A549 (cell line): Measurements from ENCODE around the gene LRRC74A. TPM values are rescaled to one million over a fixed set of nuclear protein-coding genes. Genes with fewer than 3 reads are reported as not detected.

Experiments
- ATAC-seq, 2 experiments: fragments of 200-7000 bp in 1 of 2; fragments of >200 bp in 1 of 2; cut with Nextera tagmentation in 1 of 2; cut with Tn5 transposase in 1 of 2; 3 replicates each; pipeline versions ENCODE4 v1.8.0 to v1.9.1; 2018 to 2020; ENCODE audit warnings: mild to moderate bottlenecking in 1 of 2, moderate library complexity in 1 of 2
- CTCF ChIA-PET: fragments of 300-600 bp; sonication (Branson Sonifier 250); formaldehyde crosslinking; extraction: SDS; loops from one replicate; lab custom pipeline; 2021; ENCODE audit warnings: antibody characterized with exemption, inconsistent platforms; lab: Yijun Ruan, JAX
- POLR2A ChIA-PET: fragments of 350-600 bp; formaldehyde crosslinking; extraction: SDS; loops from one replicate; lab custom pipeline; 2021; ENCODE audit warnings: antibody characterized with exemption, inconsistent platforms; lab: Yijun Ruan, JAX
- DNase-seq, 2 experiments: peaks; one replicate each; pipeline versions ENCODE4 v3.0.0 to v3.0.0-alpha.2; 2011 to 2016; ENCODE audit warnings: low read depth in 1 of 2, low spot score in 1 of 2
- FAIRE-seq: peaks from 2 replicates; lab custom pipeline; 2011; peaks lifted over from hg19 to GRCh38; lab: Jason Lieb, UNC
- H3K27ac ChIP-seq, 2 experiments: fragments of >200 bp; sonication (Bioruptor Twin); formaldehyde crosslinking; 3 replicates each; pipeline ENCODE4 v1.5.1; 2016 to 2017
- H3K4me1 ChIP-seq: fragments of >200 bp; sonication (Bioruptor Twin); formaldehyde crosslinking; 3 replicates; pipeline ENCODE4 v1.6.1; 2016
- H3K4me2 ChIP-seq: fragments of >200 bp; sonication (Bioruptor Twin); formaldehyde crosslinking; 3 replicates; pipeline ENCODE4 v1.6.1; 2016
- H3K4me3 ChIP-seq: fragments of >200 bp; sonication (Bioruptor Twin); formaldehyde crosslinking; 3 replicates; pipeline ENCODE4 v1.5.1; 2016
- H3K9me3 ChIP-seq: fragments of >200 bp; sonication (Bioruptor Twin); formaldehyde crosslinking; 3 replicates; pipeline ENCODE4 v1.6.1; 2016
- ATOH8 ChIP-seq: fragments of 250-450 bp; sonication (Bioruptor Pico); IDR thresholded peaks from 2 replicates; pipeline ENCODE4 v1.5.0; 2020; ENCODE audit warnings: low read depth, mild to moderate bottlenecking, moderate library complexity
- BHLHE40 ChIP-seq: IDR thresholded peaks from 2 replicates; pipeline ENCODE4 v1.6.1; 2012; ENCODE audit warnings: low read depth, low read length, inconsistent platforms
- CBX2 ChIP-seq: fragments of 200-600 bp; sonication (generic); IDR thresholded peaks from 2 replicates; pipeline ENCODE4 v1.6.1; 2016; ENCODE audit warnings: low read depth, mild to moderate bottlenecking, borderline replicate concordance
- CHD2 ChIP-seq: fragments of 150-350 bp; IDR thresholded peaks from 2 replicates; pipeline ENCODE4 v1.6.1; 2014; ENCODE audit warnings: low read length; ENCODE audit not compliant: partially characterized antibody
- E2F6 ChIP-seq: IDR thresholded peaks from 2 replicates; pipeline ENCODE4 v1.6.1; 2012; ENCODE audit warnings: low read depth, borderline replicate concordance
- FOSB ChIP-seq: fragments of 250-450 bp; sonication (Bioruptor Pico); IDR thresholded peaks from 2 replicates; pipeline ENCODE4 v1.5.0; 2020; ENCODE audit warnings: mild to moderate bottlenecking, moderate library complexity
- GATA3 ChIP-seq: IDR thresholded peaks from 2 replicates; pipeline ENCODE4 v1.6.1; 2012; ENCODE audit warnings: borderline replicate concordance
- HDAC2 ChIP-seq: fragments of 200-600 bp; sonication (generic); IDR thresholded peaks from 2 replicates; pipeline ENCODE4 v1.6.1; 2016
- HES2 ChIP-seq: fragments of >200 bp; sonication (Bioruptor Twin); formaldehyde crosslinking; IDR thresholded peaks from 2 replicates; pipeline ENCODE4 v1.6.1; 2016
- HEYL ChIP-seq: fragments of 250-450 bp; sonication (Bioruptor Pico); IDR thresholded peaks from 2 replicates; pipeline ENCODE4 v1.8.0; 2021; ENCODE audit warnings: mild to moderate bottlenecking, moderate library complexity
- HMGXB4 ChIP-seq: fragments of 250-450 bp; sonication (Bioruptor Pico); IDR thresholded peaks from 2 replicates; pipeline ENCODE4 v1.5.0; 2021; ENCODE audit warnings: mild to moderate bottlenecking, moderate library complexity, borderline replicate concordance
- KDM5A ChIP-seq: fragments of 200-600 bp; sonication (generic); IDR thresholded peaks from 2 replicates; pipeline ENCODE4 v1.6.1; 2016; ENCODE audit warnings: antibody characterized with exemption, mild to moderate bottlenecking
- MAFK ChIP-seq: fragments of 450-650 bp; IDR thresholded peaks from 2 replicates; pipeline ENCODE4 v1.6.1; 2014; ENCODE audit not compliant: partially characterized antibody
- PBX3 ChIP-seq: IDR thresholded peaks from 2 replicates; pipeline ENCODE4 v1.6.1; 2012
- PHF8 ChIP-seq: fragments of 200-600 bp; sonication (generic); IDR thresholded peaks from 2 replicates; pipeline ENCODE4 v1.6.1; 2016; ENCODE audit warnings: low read depth, mild to moderate bottlenecking, antibody characterized with exemption, moderate library complexity, borderline replicate concordance
- POLR2AphosphoS2 ChIP-seq: conservative IDR thresholded peaks from 2 replicates; pipeline ENCODE4 v1.6.1; 2012; ENCODE audit warnings: low read length, improper control_type of control experiment, inconsistent platforms
- RAD21 ChIP-seq, 2 experiments: fragments of >200 bp in 1 of 2; sonication (Bioruptor Twin) in 1 of 2; formaldehyde crosslinking in 1 of 2; IDR thresholded peaks in 1 of 2; conservative IDR thresholded peaks in 1 of 2; 2 replicates in 1 of 2; 3 replicates in 1 of 2; pipeline ENCODE4 v1.6.1; 2012 to 2018; ENCODE audit warnings: inconsistent platforms in 1 of 2
- RARB ChIP-seq: fragments of 250-450 bp; sonication (Bioruptor Pico); IDR thresholded peaks from 2 replicates; pipeline ENCODE4 v1.8.0; 2021; ENCODE audit warnings: mild to moderate bottlenecking, moderate library complexity
- TP53 ChIP-seq: fragments of 250-450 bp; sonication (Bioruptor Pico); IDR thresholded peaks from 2 replicates; pipeline ENCODE4 v1.5.0; 2021; ENCODE audit warnings: mild to moderate bottlenecking, moderate library complexity
- USF2 ChIP-seq: fragments of 450-650 bp; IDR thresholded peaks from 2 replicates; pipeline ENCODE4 v1.6.1; 2014; ENCODE audit warnings: antibody characterized with exemption
- ZSCAN20 ChIP-seq: fragments of 250-450 bp; sonication (Bioruptor Pico); IDR thresholded peaks from 2 replicates; pipeline ENCODE4 v1.8.0; 2022; ENCODE audit warnings: mild to moderate bottlenecking, moderate library complexity
- WGBS: methylation state at CpG from one replicate; pipeline ENCODE4 v1.1.6; 2017; ENCODE audit errors: missing lambda C conversion rate; 5-methylcytosine and 5-hydroxymethylcytosine counted together
- polyA plus RNA-seq, 4 experiments: library from polyadenylated mRNA; depleted of rRNA in 3 of 4; stranded (reverse); fragments of >200 nt; fragmentation: RNase III in 1 of 4; extraction: RNeasy Plus Mini Kit Qiagen cat#74134 plus additional on column Dnase treatment in 1 of 4; gene quantifications; 2 replicates in 3 of 4; 3 replicates in 1 of 4; pipeline ENCODE4 v1.2.3, GENCODE V29; 2011 to 2017

Gene LRRC74A
- polyA plus RNA-seq, 2 of the 4 experiments (the other 2 are of a cell fraction): not detected

- H3K4me3 ChIP-seq: no peak overlapping the region
- ATAC-seq (no peak), DNase-seq (no peak), FAIRE-seq (no peak)
- TF ChIP-seq HES2 (no peak), TP53 (CRISPR knock-in tag) (no peak), ATOH8 (CRISPR knock-in tag) (no peak), KDM5A (no peak), BHLHE40 (no peak), HDAC2 (no peak), GATA3 (no peak)
- TF ChIP-seq, all 56 proteins: peak for 0
- H3K4me2 ChIP-seq: no peak overlapping the region
- ChIA-PET CTCF (interaction anchor here (0.9 to 43.1 kb wide), 3 partner anchors 9 to 218 kb away, joined by 3 to 1600 read pairs (median 7); partner anchors contain the start of gene CIPC), POLR2A (no interaction called here)
- no peaks in the 10 kb centered on the region for H3K9me3 ChIP-seq
- no peaks in the 10 kb centered on the region for H3K4me1 ChIP-seq
- H3K27ac ChIP-seq: no peak overlapping the region
- 63% methylated on average over 9 of the region's 9 CpGs for WGBS
These were observed 40.2 kb downstream of the LRRC74A start for GRCh38 chr14:76866456-76866855.

- Histone ChIP-seq H3K4me1 (no peaks in the 10 kb centered on the region), H3K27ac (no peak overlapping the region), H3K9me3 (no peaks in the 10 kb centered on the region), H3K4me3 (no peak overlapping the region), H3K4me2 (no peak overlapping the region)
- DNase-seq: no peak
- WGBS: 79% methylated on average over 25 of the region's 25 CpGs
- ChIA-PET CTCF (interaction anchor here (0.5 to 43.1 kb wide), 6 partner anchors 9 to 1156 kb away, joined by 4 to 1600 read pairs (median 6); partner anchors contain the start of gene CIPC), POLR2A (no interaction called here)
- TF ChIP-seq CHD2: no peak
- TF ChIP-seq PBX3: no peak
- no peak for TF ChIP-seq KDM5A
- TF ChIP-seq POLR2AphosphoS2: no peak
- no peak for TF ChIP-seq RAD21 (conservative IDR thresholded peaks at IDR 0.05 in 1 of 2, IDR thresholded peaks at IDR 0.05 in 1 of 2)
- TF ChIP-seq PHF8: no peak
- FAIRE-seq: no peak
- no peak for ATAC-seq
These were observed 41.6 kb downstream of the LRRC74A start for GRCh38 chr14:76867516-76868453.

- Histone ChIP-seq H3K4me2 (no peak overlapping the region), H3K4me1 (no peaks in the 10 kb centered on the region), H3K27ac (no peak overlapping the region), H3K4me3 (no peak overlapping the region), H3K9me3 (no peaks in the 10 kb centered on the region)
- TF ChIP-seq RARB (no peak), MAFK (no peak), USF2 (no peak), E2F6 (no peak), PBX3 (no peak), TP53 (CRISPR knock-in tag) (no peak), FOSB (no peak), HEYL (no peak), ZSCAN20 (CRISPR knock-in tag) (no peak), HMGXB4 (no peak), CBX2 (no peak)
- ATAC-seq (no peak), DNase-seq (no peak), FAIRE-seq (no peak)
- 70% methylated on average over 29 of the region's 29 CpGs for WGBS
- ChIA-PET POLR2A (no interaction called here), CTCF (interaction anchor here (0.5 to 43.1 kb wide), 10 partner anchors 8 to 1157 kb away, joined by 3 to 1600 read pairs (median 4); partner anchors contain the start of gene CIPC)
These were observed 42.4 kb downstream of the LRRC74A start for GRCh38 chr14:76868454-76869170.
